NT2/D1 (cell line): ENCODE results near the gene CDYL.

Experiments used
- DNase-seq: peaks from one replicate; pipeline ENCODE4 v3.0.0-alpha.2; 2011; ENCODE audit warnings: low read depth, low spot score
- H3K27me3 ChIP-seq: 2 replicates; pipeline ENCODE4 v1.6.0; 2011; ENCODE audit warnings: mild to moderate bottlenecking; ENCODE audit not compliant: insufficient read length, insufficient read depth
- H3K36me3 ChIP-seq: 2 replicates; pipeline ENCODE4 v1.6.1; 2011; ENCODE audit warnings: mild to moderate bottlenecking, low read length, mixed read lengths; ENCODE audit not compliant: insufficient read depth, insufficient read length
- H3K4me1 ChIP-seq: 2 replicates; pipeline ENCODE4 v1.5.1; 2011; ENCODE audit not compliant: insufficient read depth, insufficient read length
- H3K4me3 ChIP-seq: 2 replicates; pipeline ENCODE4 v1.5.1; 2011; ENCODE audit warnings: low read depth; ENCODE audit not compliant: insufficient read length
- H3K9ac ChIP-seq: 2 replicates; pipeline ENCODE4 v1.6.0; 2011; ENCODE audit warnings: low read depth; ENCODE audit not compliant: insufficient read length
- H3K9me3 ChIP-seq: 2 replicates; pipeline ENCODE4 v1.5.1; 2011; ENCODE audit warnings: mild to moderate bottlenecking, low read length; ENCODE audit not compliant: insufficient read depth
- SUZ12 ChIP-seq: IDR thresholded peaks from 2 replicates; pipeline ENCODE4 v1.6.1; 2011; ENCODE audit not compliant: insufficient read length, insufficient read depth; ENCODE audit errors: extremely low read depth
- YY1 ChIP-seq: IDR thresholded peaks from 2 replicates; pipeline ENCODE4 v1.6.1; 2011; ENCODE audit not compliant: insufficient read length, insufficient read depth
- ZNF274 ChIP-seq: IDR thresholded peaks from 2 replicates; pipeline ENCODE4 v1.6.1; 2011; ENCODE audit warnings: mild to moderate bottlenecking, low read depth, low read length

CDYL gene

DNA sequence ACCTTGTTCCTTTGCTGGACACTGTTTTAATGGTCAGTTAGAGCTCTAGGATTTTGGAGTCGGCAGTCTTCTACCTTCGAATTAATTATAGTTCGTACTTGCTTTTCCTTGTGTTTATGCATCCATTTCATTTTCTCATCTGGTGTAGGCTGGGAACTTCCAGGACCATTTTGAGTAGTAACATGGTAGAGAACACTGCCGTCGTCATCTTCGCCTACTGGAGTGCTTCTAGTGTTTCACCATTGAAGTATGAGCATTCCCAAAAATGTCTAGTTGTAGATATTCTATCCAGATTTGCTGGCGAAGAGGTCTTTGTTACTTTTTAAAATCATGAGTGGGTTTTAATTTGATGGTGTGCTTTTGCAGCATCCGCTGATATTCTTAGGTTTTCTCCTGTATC, 36.9 kb downstream of the CDYL start:
- H3K4me3 ChIP-seq: no peak overlapping the region
- H3K9ac ChIP-seq: no peak overlapping the region
- no peaks in the 10 kb centered on the region for H3K4me1 ChIP-seq
- no peaks in the 10 kb centered on the region for H3K36me3 ChIP-seq
- no peaks in the 10 kb centered on the region for H3K27me3 ChIP-seq
- TF ChIP-seq ZNF274: no peak
- no peak for TF ChIP-seq SUZ12
- TF ChIP-seq YY1: no peak
- peaks cover 6% of the 10 kb centered on the region; the same call in 1 of the 2 replicates for H3K9me3 ChIP-seq
- no peak for DNase-seq

DNA sequence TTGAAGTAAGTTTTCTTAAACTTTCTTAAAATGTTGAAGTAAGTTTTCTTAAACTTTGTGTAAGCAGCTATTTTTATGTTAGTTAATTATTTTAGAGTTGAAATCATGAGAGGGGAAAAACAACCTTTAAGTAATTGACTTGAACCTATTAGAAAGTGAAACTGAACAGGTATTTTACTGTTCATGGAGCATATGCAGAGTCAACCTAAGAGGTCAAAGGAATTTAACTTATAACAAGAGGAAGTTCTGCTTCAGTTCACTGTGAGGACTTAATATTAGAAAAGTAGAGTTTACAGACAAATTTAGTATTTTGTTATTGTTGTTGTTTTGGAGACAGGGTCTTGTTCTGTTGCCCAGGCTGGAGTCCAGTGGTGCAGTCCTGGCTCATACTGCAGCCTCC, 38.0 kb downstream of the CDYL start:
- Histone ChIP-seq H3K27me3 (no peaks in the 10 kb centered on the region), H3K4me3 (no peak overlapping the region), H3K4me1 (no peaks in the 10 kb centered on the region), H3K9ac (no peak overlapping the region), H3K36me3 (no peaks in the 10 kb centered on the region), H3K9me3 (0 out of 2 replicates have a peak, but pooled peaks cover under 1% of the 10 kb centered on the region)
- DNase-seq: no peak
- no peak for TF ChIP-seq SUZ12
- TF ChIP-seq YY1: no peak
- no peak for TF ChIP-seq ZNF274

- Histone ChIP-seq H3K4me3 (no peak overlapping the region), H3K27me3 (no peaks in the 10 kb centered on the region), H3K9ac (no peak overlapping the region), H3K9me3 (no peaks in the 10 kb centered on the region), H3K4me1 (peaks cover 5% of the 10 kb centered on the region), H3K36me3 (no peaks in the 10 kb centered on the region)
- no peak for DNase-seq
- TF ChIP-seq YY1: no peak
- TF ChIP-seq SUZ12: no peak
- TF ChIP-seq ZNF274: no peak
These were observed 38.8 kb downstream of the CDYL start for GRCh38 chr6:4814987-4815386.

- DNase-seq: no peak
- H3K27me3 ChIP-seq: no peaks in the 10 kb centered on the region
- no peak overlapping the region for H3K4me3 ChIP-seq
- no peak for TF ChIP-seq ZNF274
- TF ChIP-seq YY1: no peak
- TF ChIP-seq SUZ12: no peak
- no peaks in the 10 kb centered on the region for H3K9me3 ChIP-seq
- peaks cover 5% of the 10 kb centered on the region for H3K4me1 ChIP-seq
- no peak overlapping the region for H3K9ac ChIP-seq
- H3K36me3 ChIP-seq: no peaks in the 10 kb centered on the region
These were observed 39.4 kb downstream of the CDYL start for GRCh38 chr6:4815584-4815983.

DNA sequence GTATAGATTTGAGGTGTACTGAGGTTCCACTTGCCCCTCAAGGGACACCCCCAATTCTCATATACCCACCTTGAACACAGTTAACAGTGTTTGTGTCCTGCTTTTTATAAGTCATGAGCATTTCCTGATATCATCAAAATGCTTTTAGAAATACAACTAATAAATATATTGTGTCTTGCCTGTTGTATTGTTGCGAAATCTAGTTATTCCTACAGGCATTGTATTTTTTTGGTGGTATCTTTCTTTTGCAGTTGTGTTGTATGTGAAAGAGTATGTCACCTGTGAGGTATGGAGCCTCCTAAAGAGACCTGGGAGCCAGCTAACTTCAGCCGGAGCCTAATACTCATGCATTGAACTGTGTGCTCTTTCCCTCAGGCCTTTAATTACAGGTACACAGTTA, 40.7 kb downstream of the CDYL start:
- Histone ChIP-seq H3K9me3 (no peaks in the 10 kb centered on the region), H3K4me1 (peaks cover 5% of the 10 kb centered on the region), H3K9ac (no peak overlapping the region), H3K36me3 (no peaks in the 10 kb centered on the region), H3K4me3 (no peak overlapping the region), H3K27me3 (no peaks in the 10 kb centered on the region)
- TF ChIP-seq YY1 (no peak), ZNF274 (no peak), SUZ12 (no peak)
- DNase-seq: no peak

GRCh38 chr6:4817551-4817950, 41.3 kb downstream of the CDYL start:
- H3K9me3 ChIP-seq: no peaks in the 10 kb centered on the region
- TF ChIP-seq ZNF274 (no peak), YY1 (no peak), SUZ12 (no peak)
- H3K9ac ChIP-seq: no peak overlapping the region
- no peaks in the 10 kb centered on the region for H3K36me3 ChIP-seq
- H3K4me3 ChIP-seq: no peak overlapping the region
- H3K4me1 ChIP-seq: peaks cover 5% of the 10 kb centered on the region
- no peaks in the 10 kb centered on the region for H3K27me3 ChIP-seq
- no peak for DNase-seq

DNA sequence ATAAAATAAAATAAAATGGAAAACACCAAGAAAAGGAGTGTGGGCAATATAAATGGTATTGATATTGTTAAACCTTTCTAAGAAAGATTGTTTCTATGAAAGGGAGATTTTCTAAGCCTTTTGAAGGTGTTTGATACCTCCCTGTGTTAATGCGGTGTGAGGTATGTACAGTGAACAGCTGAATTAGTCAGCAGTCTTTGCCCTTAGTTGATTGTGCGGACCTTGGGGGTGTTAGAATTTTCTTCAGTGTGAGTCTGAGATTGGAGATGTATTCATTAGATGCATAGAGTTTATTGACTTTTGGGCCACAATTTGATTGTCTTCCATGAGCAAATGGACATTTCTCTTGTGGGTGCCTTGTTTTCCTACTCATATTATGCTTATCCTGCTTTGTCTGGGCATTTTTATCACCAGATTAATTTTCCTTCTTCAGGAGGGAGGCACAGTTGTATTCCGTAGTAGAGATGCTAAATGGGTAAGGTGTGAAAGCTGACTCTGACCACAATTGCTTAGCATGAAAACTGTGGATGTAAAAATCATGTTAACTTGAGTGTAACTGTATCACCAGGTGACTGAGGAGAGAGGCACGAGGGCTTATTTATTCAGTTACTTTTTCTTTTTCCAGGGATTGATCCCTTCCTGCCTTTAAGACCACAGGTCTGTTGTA, 42.2 kb downstream of the CDYL start:
- Histone ChIP-seq H3K4me3 (no peak overlapping the region), H3K9me3 (no peaks in the 10 kb centered on the region), H3K9ac (no peak overlapping the region), H3K4me1 (peaks cover 5% of the 10 kb centered on the region), H3K27me3 (no peaks in the 10 kb centered on the region), H3K36me3 (no peaks in the 10 kb centered on the region)
- TF ChIP-seq YY1 (no peak), SUZ12 (no peak), ZNF274 (no peak)
- DNase-seq: no peak
